Naive thymus-derived CD4-positive, alpha-beta T cell (primary cell): ENCODE results near the gene XXYLT1. TPM values are rescaled to one million over a fixed set of nuclear protein-coding genes. Genes with fewer than 3 reads are reported as not detected.

Experiments used
- ATAC-seq: fragments of 150-1000 bp; cut with Tn5 transposase; 2 replicates; pipeline ENCODE4 v1.10.0; 2021; ENCODE audit warnings: mild to moderate bottlenecking, moderate library complexity
- CTCF ChIA-PET: fragments of 350-600 bp; sonication (Branson Sonifier 250); formaldehyde crosslinking; loops from one replicate; lab custom pipeline; 2021; ENCODE audit warnings: antibody characterized with exemption; lab: Charles Lee
- POLR2A ChIA-PET: fragments of 350-600 bp; sonication (Branson Sonifier 250); formaldehyde crosslinking; loops from one replicate; lab custom pipeline; 2021; ENCODE audit warnings: antibody characterized with exemption, inconsistent platforms; lab: Charles Lee
- DNase-seq, 9 donors: peaks; one replicate each; pipeline versions ENCODE4 v3.0.0 to v3.0.0-alpha.2; 2020 to 2022; ENCODE audit warnings: mixed read lengths in 1 of 9
- H3K27ac ChIP-seq: one replicate; pipeline ENCODE4 v1.7.0; 2013; ENCODE audit warnings: mild to moderate bottlenecking, low read depth, low read length, moderate library complexity
- H3K27me3 ChIP-seq, 2 donors: one replicate each; pipeline ENCODE4 v1.7.0; 2013; ENCODE audit warnings: low read length in 2 of 2, mild to moderate bottlenecking in 2 of 2, moderate library complexity in 2 of 2; ENCODE audit not compliant: control insufficient read depth in 2 of 2, insufficient read depth in 2 of 2
- H3K36me3 ChIP-seq, 3 experiments: 1 replicate in 2 of 3; 2 replicates in 1 of 3; pipeline ENCODE4 v1.7.0; 2013; ENCODE audit warnings: low read length in 3 of 3, mild to moderate bottlenecking in 3 of 3, moderate library complexity in 1 of 3; ENCODE audit not compliant: insufficient read depth in 3 of 3, control insufficient read depth in 2 of 3
- H3K4me1 ChIP-seq, 2 donors: one replicate each; pipeline ENCODE4 v1.7.0; 2013; ENCODE audit warnings: low read length in 2 of 2, mild to moderate bottlenecking in 2 of 2, moderate library complexity in 1 of 2; ENCODE audit not compliant: control insufficient read depth in 2 of 2, insufficient read depth in 2 of 2
- H3K4me3 ChIP-seq: 2 replicates; pipeline ENCODE4 v1.7.0; 2013; ENCODE audit warnings: mild to moderate bottlenecking, low read length
- H3K9me3 ChIP-seq, 3 experiments: 1 replicate in 2 of 3; 2 replicates in 1 of 3; pipeline ENCODE4 v1.7.0; 2013; ENCODE audit warnings: low read length in 3 of 3; ENCODE audit not compliant: control insufficient read depth in 2 of 3
- H3K27ac Mint-ChIP-seq, 9 donors: one replicate each; pipeline ENCODE4 v1.8.0; 2020 to 2022; ENCODE audit warnings: mixed read lengths in 9 of 9, mild to moderate bottlenecking in 8 of 9, moderate library complexity in 5 of 9, inconsistent platforms in 2 of 9
- H3K27me3 Mint-ChIP-seq, 5 donors: one replicate each; pipeline ENCODE4 v1.8.0; 2021 to 2022; ENCODE audit warnings: mixed read lengths in 5 of 5, mild to moderate bottlenecking in 1 of 5
- H3K36me3 Mint-ChIP-seq, 5 donors: one replicate each; pipeline ENCODE4 v1.8.0; 2020 to 2022; ENCODE audit warnings: mixed read lengths in 5 of 5, mild to moderate bottlenecking in 3 of 5, inconsistent platforms in 1 of 5
- H3K4me1 Mint-ChIP-seq, 7 donors: one replicate each; pipeline ENCODE4 v1.8.0; 2020 to 2022; ENCODE audit warnings: mixed read lengths in 7 of 7, mild to moderate bottlenecking in 3 of 7, inconsistent platforms in 1 of 7
- H3K4me3 Mint-ChIP-seq, 10 donors: one replicate each; pipeline ENCODE4 v1.8.0; 2020 to 2022; ENCODE audit warnings: mild to moderate bottlenecking in 10 of 10, mixed read lengths in 10 of 10, moderate library complexity in 6 of 10, inconsistent platforms in 2 of 10
- H3K9me3 Mint-ChIP-seq, 11 donors: one replicate each; pipeline ENCODE4 v1.8.0; 2020 to 2022; ENCODE audit warnings: mixed read lengths in 11 of 11, mild to moderate bottlenecking in 4 of 11, inconsistent platforms in 1 of 11, moderate library complexity in 1 of 11
- intact Hi-C, 2 donors: fragments of 100-400 bp; cut with micrococcal nuclease; formaldehyde crosslinking; loops; one replicate each; pipeline ENCODE4 v1.15.1; 2023
- polyA plus RNA-seq, 2 donors: library from polyadenylated mRNA; unstranded; fragments of 300-500 nt; fragmentation: Illumina TruSeq; gene quantifications; one replicate each; pipeline ENCODE4 v1.2.3, GENCODE V29; 2021
- total RNA-seq, 6 experiments: library from RNA in 5 of 6; stranded (reverse) in 5 of 6; gene quantifications; 1 replicate in 5 of 6; 2 replicates in 1 of 6; pipeline ENCODE4 v1.2.3 and lab custom pipeline; 2021 to 2026

The XXYLT1 gene
- total and polyA plus RNA-seq, 7 experiments from 2014 or later = 4.1 to 11.7 (median 7.2) TPM

DNA sequence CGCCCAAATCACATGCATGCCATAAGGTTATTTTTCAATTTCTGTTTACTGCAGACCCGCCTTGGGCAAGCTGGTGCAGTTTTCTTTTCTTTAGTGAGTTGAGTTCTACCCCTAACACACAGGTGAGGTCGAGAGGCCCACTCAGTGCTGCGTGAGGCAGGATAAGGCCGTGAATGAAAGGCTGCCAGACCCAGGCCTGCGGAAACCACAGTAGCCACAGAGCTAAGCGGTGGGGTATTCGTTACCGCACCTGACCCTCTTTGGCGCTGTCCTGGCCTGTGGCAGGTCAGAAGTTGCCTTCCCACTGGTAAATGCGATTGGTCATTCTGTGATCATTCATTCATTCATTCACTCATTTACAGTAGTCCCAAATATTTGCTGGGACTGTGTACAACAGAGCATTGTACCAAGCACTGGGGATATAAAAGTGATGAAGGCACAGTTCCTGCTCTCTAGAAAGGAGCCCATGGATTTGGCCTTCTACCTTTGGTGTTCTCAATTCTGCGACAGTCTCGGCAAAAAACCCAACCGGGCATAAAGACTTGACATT lies 144.8 kb downstream of the XXYLT1 start:
- Histone ChIP-seq H3K36me3 (no peaks in the 10 kb centered on the region), H3K27me3 (no peaks in the 10 kb centered on the region), H3K4me1 (no peaks in the 10 kb centered on the region), H3K27ac (no peak overlapping the region), H3K9me3 (no peaks in the 10 kb centered on the region), H3K4me3 (no peak overlapping the region)
- intact Hi-C loops = no loop called here
- ChIA-PET CTCF (no interaction called here), POLR2A (no interaction called here)
- H3K27me3 Mint-ChIP-seq = no peaks in the 10 kb centered on the region
- H3K9me3 Mint-ChIP-seq = no peaks in the 10 kb centered on the region
- DNase-seq = no peak
- H3K36me3 Mint-ChIP-seq = peaks cover 0 to 6% (median 0%) of the 10 kb centered on the region in 5 donors
- no peak overlapping the region for H3K4me3 Mint-ChIP-seq
- peaks cover 8 to 26% (median 15%) of the 10 kb centered on the region in 7 donors for H3K4me1 Mint-ChIP-seq
- no peak overlapping the region for H3K27ac Mint-ChIP-seq
- ATAC-seq = no peak

- no peak overlapping the region for H3K27ac ChIP-seq
- CTCF ChIA-PET = no interaction called here
- no peak overlapping the region for H3K4me3 Mint-ChIP-seq
- ATAC-seq (no peak), DNase-seq (no peak)
- H3K4me1 ChIP-seq = no peaks in the 10 kb centered on the region
- POLR2A ChIA-PET = no interaction called here
- no peak overlapping the region for H3K4me3 ChIP-seq
- no peaks in the 10 kb centered on the region for H3K27me3 Mint-ChIP-seq
- peaks cover 8 to 26% (median 15%) of the 10 kb centered on the region in 7 donors for H3K4me1 Mint-ChIP-seq
- H3K36me3 Mint-ChIP-seq = peaks cover 0 to 6% (median 0%) of the 10 kb centered on the region in 5 donors
- intact Hi-C loops = no loop called here
- H3K9me3 Mint-ChIP-seq = no peaks in the 10 kb centered on the region
- H3K27me3 ChIP-seq = no peaks in the 10 kb centered on the region
- H3K36me3 ChIP-seq = no peaks in the 10 kb centered on the region
- H3K27ac Mint-ChIP-seq = no peak overlapping the region
- H3K9me3 ChIP-seq = no peaks in the 10 kb centered on the region
These were observed 145.3 kb downstream of the XXYLT1 start for GRCh38 chr3:195125646-195126045.

GRCh38 chr3:195124378-195124992 lies 146.5 kb downstream of the XXYLT1 start:
- no peak overlapping the region for H3K4me3 Mint-ChIP-seq
- H3K36me3 Mint-ChIP-seq = peaks cover 0 to 6% (median 0%) of the 10 kb centered on the region in 5 donors
- POLR2A ChIA-PET = no interaction called here
- DNase-seq = no peak
- H3K9me3 Mint-ChIP-seq = no peaks in the 10 kb centered on the region
- Histone ChIP-seq H3K9me3 (no peaks in the 10 kb centered on the region), H3K36me3 (no peaks in the 10 kb centered on the region), H3K4me3 (no peak overlapping the region), H3K4me1 (no peaks in the 10 kb centered on the region), H3K27ac (no peak overlapping the region), H3K27me3 (no peaks in the 10 kb centered on the region)
- no peaks in the 10 kb centered on the region for H3K27me3 Mint-ChIP-seq
- intact Hi-C loops = no loop called here
- CTCF ChIA-PET = no interaction called here
- ATAC-seq = no peak
- peaks cover 8 to 22% (median 14%) of the 10 kb centered on the region in 7 donors for H3K4me1 Mint-ChIP-seq
- no peak overlapping the region for H3K27ac Mint-ChIP-seq

DNA sequence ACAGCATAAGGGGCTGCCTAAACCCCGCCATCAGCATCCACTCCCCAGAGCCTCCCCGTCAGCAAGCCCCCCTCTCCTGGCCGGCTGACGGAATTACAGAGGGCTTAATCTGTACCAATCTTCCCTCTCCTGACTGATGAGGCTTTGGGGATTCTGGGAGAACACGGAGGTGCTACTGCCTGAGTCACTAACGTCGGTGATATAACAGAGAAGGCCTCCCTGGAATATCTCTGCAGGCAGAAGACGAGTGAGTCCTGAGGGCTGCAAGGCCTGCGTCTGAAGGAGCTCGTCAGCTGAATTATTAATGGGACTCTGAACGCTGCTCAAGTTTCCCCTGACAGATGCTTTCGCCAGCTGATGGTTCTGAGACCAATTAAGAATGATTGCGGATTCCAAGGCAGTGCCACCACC lies 147.7 kb downstream of the XXYLT1 start:
- no peak overlapping the region for H3K4me3 Mint-ChIP-seq
- H3K27me3 Mint-ChIP-seq = no peaks in the 10 kb centered on the region
- Histone ChIP-seq H3K4me1 (no peaks in the 10 kb centered on the region), H3K36me3 (no peaks in the 10 kb centered on the region), H3K27ac (no peak overlapping the region), H3K9me3 (no peaks in the 10 kb centered on the region), H3K27me3 (no peaks in the 10 kb centered on the region), H3K4me3 (no peak overlapping the region)
- no peak overlapping the region for H3K27ac Mint-ChIP-seq
- intact Hi-C loops = no loop called here
- POLR2A ChIA-PET = interaction anchor here (0.6 kb wide), 1 partner anchor 39 kb away, joined by 3 read pairs; no protein-coding TSS in a partner anchor
- CTCF ChIA-PET = no interaction called here
- ATAC-seq (no peak), DNase-seq (no peak)
- peaks cover 0 to 2% (median 0%) of the 10 kb centered on the region in 5 donors for H3K36me3 Mint-ChIP-seq
- no peaks in the 10 kb centered on the region for H3K9me3 Mint-ChIP-seq
- peaks cover 2 to 10% (median 5%) of the 10 kb centered on the region in 7 donors for H3K4me1 Mint-ChIP-seq

DNA sequence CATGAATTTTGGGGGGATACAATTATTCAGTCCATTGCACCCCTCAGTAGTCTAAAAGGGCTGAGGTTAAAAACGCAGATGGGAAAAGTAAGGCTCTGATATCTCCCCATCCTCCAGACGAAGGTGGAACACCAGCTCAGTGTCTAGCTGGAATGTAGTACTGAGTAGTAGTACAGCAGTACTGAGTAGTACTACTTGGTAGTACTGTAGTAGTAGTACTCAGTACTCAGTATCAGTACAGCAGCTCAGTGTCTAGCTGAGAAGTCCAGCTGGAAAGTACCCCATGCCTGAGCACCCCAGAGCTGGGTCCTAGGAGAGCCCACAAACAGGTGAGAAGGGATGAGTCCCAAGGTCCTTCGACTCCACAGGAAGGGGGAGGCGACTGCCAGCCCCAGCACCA lies 148.7 kb downstream of the XXYLT1 start:
- ChIA-PET CTCF (interaction anchor here (1.0 kb wide), 1 partner anchor 9 kb away, joined by 3 read pairs; no protein-coding TSS in a partner anchor), POLR2A (no interaction called here)
- intact Hi-C loops = no loop called here
- Mint-ChIP-seq H3K27ac (no peak overlapping the region), H3K4me3 (no peak overlapping the region), H3K4me1 (peaks cover 0 to 7% (median 2%) of the 10 kb centered on the region in 7 donors), H3K9me3 (no peaks in the 10 kb centered on the region), H3K27me3 (no peaks in the 10 kb centered on the region), H3K36me3 (no peaks in the 10 kb centered on the region)
- Histone ChIP-seq H3K9me3 (no peaks in the 10 kb centered on the region), H3K27ac (no peak overlapping the region), H3K36me3 (no peaks in the 10 kb centered on the region), H3K27me3 (no peaks in the 10 kb centered on the region), H3K4me1 (no peaks in the 10 kb centered on the region), H3K4me3 (no peak overlapping the region)
- ATAC-seq (no peak), DNase-seq (no peak)

GRCh38 chr3:195120267-195120601 lies 150.7 kb downstream of the XXYLT1 start:
- Histone ChIP-seq H3K4me3 (no peak overlapping the region), H3K36me3 (no peaks in the 10 kb centered on the region), H3K27me3 (no peaks in the 10 kb centered on the region), H3K4me1 (no peaks in the 10 kb centered on the region), H3K9me3 (no peaks in the 10 kb centered on the region), H3K27ac (no peak overlapping the region)
- Mint-ChIP-seq H3K4me1 (peaks cover 0 to 7% (median 0%) of the 10 kb centered on the region in 7 donors), H3K27me3 (no peaks in the 10 kb centered on the region), H3K36me3 (no peaks in the 10 kb centered on the region), H3K9me3 (no peaks in the 10 kb centered on the region), H3K4me3 (no peak overlapping the region), H3K27ac (no peak overlapping the region)
- intact Hi-C loops = no loop called here
- ATAC-seq (no peak), DNase-seq (no peak)
- POLR2A ChIA-PET = no interaction called here
- CTCF ChIA-PET = interaction anchor here (0.7 kb wide), 1 partner anchor 13 kb away, joined by 5 read pairs; no protein-coding TSS in a partner anchor
